Trophoblast cell (in vitro differentiated cells and primary cell): ENCODE measurements around the gene PHOX2A.

Experiments
- DNase-seq, 2 donors: peaks; one replicate each; pipeline ENCODE4 v3.0.0-alpha.2; 2016
- H2AFZ ChIP-seq: 2 replicates; pipeline ENCODE4 v1.6.1; 2013; ENCODE audit warnings: low read length, moderate library complexity, mild to moderate bottlenecking; ENCODE audit not compliant: insufficient read depth, poor library complexity
- H2AK5ac ChIP-seq: 2 replicates; pipeline ENCODE4 v1.6.1; 2013; ENCODE audit warnings: mild to moderate bottlenecking, low read length
- H2BK120ac ChIP-seq: 2 replicates; pipeline ENCODE4 v1.6.1; 2013; ENCODE audit warnings: low read length, mild to moderate bottlenecking, moderate library complexity; ENCODE audit not compliant: insufficient read depth, poor library complexity
- H2BK12ac ChIP-seq: 2 replicates; pipeline ENCODE4 v1.6.1; 2013; ENCODE audit warnings: mild to moderate bottlenecking, low read length, moderate library complexity
- H2BK5ac ChIP-seq: 2 replicates; pipeline ENCODE4 v1.6.1; 2013; ENCODE audit warnings: low read length, low read depth, moderate library complexity, mild to moderate bottlenecking; ENCODE audit not compliant: poor library complexity
- H3K14ac ChIP-seq: 2 replicates; pipeline ENCODE4 v1.6.1; 2013; ENCODE audit warnings: mild to moderate bottlenecking, low read length
- H3K18ac ChIP-seq: 2 replicates; pipeline ENCODE4 v1.6.1; 2013; ENCODE audit warnings: mild to moderate bottlenecking, low read length
- H3K23ac ChIP-seq: 2 replicates; pipeline ENCODE4 v1.6.1; 2013; ENCODE audit warnings: low read length
- H3K27ac ChIP-seq: 2 replicates; pipeline ENCODE4 v1.5.1; 2013; ENCODE audit warnings: low read depth, mild to moderate bottlenecking, inconsistent platforms, low read length, moderate library complexity
- H3K27me3 ChIP-seq: 2 replicates; pipeline ENCODE4 v1.6.1; 2013; ENCODE audit warnings: inconsistent platforms, mild to moderate bottlenecking, low read length, moderate library complexity; ENCODE audit not compliant: insufficient read depth
- H3K36me3 ChIP-seq, 2 experiments: 1 replicate in 1 of 2; 2 replicates in 1 of 2; pipeline ENCODE4 v1.6.1; 2013; ENCODE audit warnings: low read length in 2 of 2, mild to moderate bottlenecking in 2 of 2, moderate library complexity in 1 of 2; ENCODE audit not compliant: insufficient read depth in 2 of 2, control insufficient read depth in 1 of 2
- H3K4ac ChIP-seq: 2 replicates; pipeline ENCODE4 v1.6.1; 2013; ENCODE audit warnings: low read depth, mild to moderate bottlenecking, low read length, moderate library complexity
- H3K4me1 ChIP-seq, 2 experiments: 1 replicate in 1 of 2; 2 replicates in 1 of 2; pipeline ENCODE4 v1.6.1; 2013; ENCODE audit warnings: low read length in 2 of 2, mild to moderate bottlenecking in 2 of 2, moderate library complexity in 1 of 2; ENCODE audit not compliant: insufficient read depth in 2 of 2, control insufficient read depth in 1 of 2
- H3K4me2 ChIP-seq: 2 replicates; pipeline ENCODE4 v1.6.1; 2013; ENCODE audit warnings: inconsistent platforms, mild to moderate bottlenecking, low read length, moderate library complexity
- H3K4me3 ChIP-seq: 2 replicates; pipeline ENCODE4 v1.5.1; 2013; ENCODE audit warnings: mild to moderate bottlenecking, low read depth, low read length, inconsistent platforms
- H3K79me1 ChIP-seq: one replicate; pipeline ENCODE4 v1.6.1; 2013; ENCODE audit warnings: low read length
- H3K79me2 ChIP-seq: 2 replicates; pipeline ENCODE4 v1.6.1; 2013; ENCODE audit warnings: low read length, mild to moderate bottlenecking; ENCODE audit not compliant: control insufficient read depth, insufficient read depth, poor library complexity
- H3K9ac ChIP-seq: 2 replicates; pipeline ENCODE4 v1.6.1; 2013; ENCODE audit warnings: mild to moderate bottlenecking, low read length
- H3K9me3 ChIP-seq: 2 replicates; pipeline ENCODE4 v1.6.1; 2013; ENCODE audit warnings: low read depth, mild to moderate bottlenecking, control low read depth, inconsistent platforms, low read length; ENCODE audit not compliant: insufficient read depth
- H4K12ac ChIP-seq: 2 replicates; pipeline ENCODE4 v1.6.1; 2013; ENCODE audit warnings: low read depth, mild to moderate bottlenecking, low read length, moderate library complexity
- H4K8ac ChIP-seq: 2 replicates; pipeline ENCODE4 v1.6.1; 2013; ENCODE audit warnings: low read depth, mild to moderate bottlenecking, low read length, moderate library complexity
- H4K91ac ChIP-seq: one replicate; pipeline ENCODE4 v1.6.1; 2013; ENCODE audit warnings: low read depth, mild to moderate bottlenecking, low read length, moderate library complexity
- WGBS: extraction: QIAGEN DNeasy Blood & Tissue Kit; methylation state at CpG from one replicate; pipeline ENCODE4 v1.1.7; 2013; ENCODE audit warnings: missing lambda C conversion rate; ENCODE audit not compliant: insufficient read length, insufficient coverage; ENCODE audit errors: extremely low coverage; 5-methylcytosine and 5-hydroxymethylcytosine counted together

The PHOX2A gene

GRCh38 chr11:72259490-72259889 is 15.5 kb upstream of the PHOX2A start:
- no peaks in the 10 kb centered on the region for H3K9me3 ChIP-seq
- H3K27me3 ChIP-seq = no peaks in the 10 kb centered on the region
- no peaks in the 10 kb centered on the region for H3K79me2 ChIP-seq
- no CpG with 5 or more reads among the region's 2 CpGs for WGBS
- no peak overlapping the region for H3K18ac ChIP-seq
- H4K8ac ChIP-seq = no peak overlapping the region
- H3K9ac ChIP-seq = no peak overlapping the region
- H4K12ac ChIP-seq = no peak overlapping the region
- no peak overlapping the region for H3K4me2 ChIP-seq
- no peak overlapping the region for H4K91ac ChIP-seq
- H2AFZ ChIP-seq = no peak overlapping the region
- no peak overlapping the region for H3K4ac ChIP-seq
- H3K4me1 ChIP-seq = peaks cover 6% of the 10 kb centered on the region in 2 experiments
- no peak overlapping the region for H3K14ac ChIP-seq
- no peak overlapping the region for H2BK120ac ChIP-seq
- no peak overlapping the region for H3K27ac ChIP-seq
- no peaks in the 10 kb centered on the region for H3K79me1 ChIP-seq
- H3K36me3 ChIP-seq = no peaks in the 10 kb centered on the region
- no peak overlapping the region for H2AK5ac ChIP-seq
- H2BK5ac ChIP-seq = no peak overlapping the region
- no peak overlapping the region for H3K23ac ChIP-seq
- no peak for DNase-seq
- no peak overlapping the region for H3K4me3 ChIP-seq
- H2BK12ac ChIP-seq = no peak overlapping the region

DNA sequence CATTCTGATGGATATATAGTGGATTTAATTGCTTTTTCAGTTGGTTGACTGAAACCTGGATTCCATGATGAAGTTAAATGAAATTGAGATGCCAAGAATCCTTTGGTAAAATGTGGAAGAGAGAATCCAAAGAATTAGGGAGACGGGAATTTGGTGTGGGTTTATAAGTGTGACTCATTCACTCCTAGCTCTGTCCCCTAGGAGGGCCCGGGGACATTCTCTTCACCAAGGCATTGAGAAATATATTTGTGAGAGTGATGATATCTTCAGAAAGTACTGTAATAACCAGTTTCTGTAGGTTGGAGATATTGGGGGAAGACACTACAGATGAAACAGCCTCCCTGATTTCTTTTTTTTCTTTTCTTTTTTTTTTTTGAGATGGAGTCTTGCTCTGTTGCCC is 13.6 kb upstream of the PHOX2A start:
- no peaks in the 10 kb centered on the region for H3K9me3 ChIP-seq
- WGBS = no CpG with 5 or more reads among the region's 2 CpGs
- no peak overlapping the region for H4K91ac ChIP-seq
- H2AK5ac ChIP-seq = no peak overlapping the region
- H4K12ac ChIP-seq = no peak overlapping the region
- H3K18ac ChIP-seq = no peak overlapping the region
- no peak overlapping the region for H2BK5ac ChIP-seq
- H3K79me1 ChIP-seq = no peaks in the 10 kb centered on the region
- no peak overlapping the region for H2BK12ac ChIP-seq
- no peak overlapping the region for H3K4me2 ChIP-seq
- peak; percentile 34 to 48 for DNase-seq
- H3K4me3 ChIP-seq = no peak overlapping the region
- H3K27me3 ChIP-seq = no peaks in the 10 kb centered on the region
- no peak overlapping the region for H2BK120ac ChIP-seq
- peaks cover 6% of the 10 kb centered on the region in 2 experiments for H3K4me1 ChIP-seq
- H2AFZ ChIP-seq = no peak overlapping the region
- H3K79me2 ChIP-seq = no peaks in the 10 kb centered on the region
- no peak overlapping the region for H3K4ac ChIP-seq
- H3K23ac ChIP-seq = no peak overlapping the region
- H3K14ac ChIP-seq = no peak overlapping the region
- H3K36me3 ChIP-seq = no peaks in the 10 kb centered on the region
- H4K8ac ChIP-seq = no peak overlapping the region
- H3K9ac ChIP-seq = no peak overlapping the region
- H3K27ac ChIP-seq = no peak overlapping the region

DNA sequence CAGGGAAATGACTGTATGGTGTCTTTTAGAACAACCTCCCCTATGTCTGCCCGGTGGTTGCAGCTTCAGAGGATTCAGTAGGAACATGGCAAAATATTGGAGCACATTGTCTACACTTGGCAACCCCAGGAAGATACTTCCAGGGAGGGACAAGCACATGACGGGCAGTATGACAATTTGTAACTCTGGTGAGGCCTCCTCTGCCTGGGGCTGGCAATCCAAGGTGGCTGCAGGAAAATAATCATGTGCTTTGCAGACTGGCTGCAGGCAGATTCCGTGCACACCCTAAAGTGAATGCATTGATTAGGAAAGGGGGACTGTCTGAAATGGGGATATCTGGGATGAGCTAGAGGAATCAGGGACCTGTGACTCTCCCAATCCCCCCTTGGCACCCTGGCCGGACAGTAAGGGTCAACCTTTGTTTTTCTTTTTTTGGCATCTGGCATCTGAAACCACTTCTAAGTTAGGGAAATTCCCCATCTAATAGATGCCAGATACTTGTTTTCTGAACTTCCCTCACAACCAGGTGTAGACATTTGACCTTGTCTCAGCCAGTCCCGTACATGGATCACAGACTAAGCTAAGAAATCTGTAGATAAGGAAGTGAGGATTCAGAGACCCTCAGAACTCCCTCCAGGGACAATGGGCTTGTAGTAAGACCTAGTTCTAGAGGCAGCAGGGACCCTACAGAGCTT is 10.5 kb upstream of the PHOX2A start:
- Histone ChIP-seq H2BK12ac (no peak overlapping the region), H3K27me3 (no peaks in the 10 kb centered on the region), H3K4me1 (peaks cover 6% of the 10 kb centered on the region in 2 experiments), H4K12ac (no peak overlapping the region), H3K36me3 (no peaks in the 10 kb centered on the region), H3K27ac (no peak overlapping the region), H3K79me1 (no peaks in the 10 kb centered on the region), H3K79me2 (no peaks in the 10 kb centered on the region), H3K9ac (no peak overlapping the region), H4K8ac (no peak overlapping the region), H3K4me3 (no peak overlapping the region), H2AFZ (no peak overlapping the region), H3K14ac (no peak overlapping the region), H3K4ac (no peak overlapping the region), H3K9me3 (peaks cover 3% of the 10 kb centered on the region), H3K4me2 (no peak overlapping the region), H2BK5ac (no peak overlapping the region), H2BK120ac (no peak overlapping the region), H2AK5ac (no peak overlapping the region), H3K18ac (no peak overlapping the region), H4K91ac (no peak overlapping the region), H3K23ac (no peak overlapping the region)
- no peak for DNase-seq
- WGBS = no CpG with 5 or more reads among the region's 5 CpGs

GRCh38 chr11:72253392-72253791 is 9.4 kb upstream of the PHOX2A start:
- H3K9me3 ChIP-seq = peaks cover 3% of the 10 kb centered on the region
- H2AK5ac ChIP-seq = no peak overlapping the region
- no peak overlapping the region for H4K12ac ChIP-seq
- H3K4ac ChIP-seq = no peak overlapping the region
- no peak overlapping the region for H2AFZ ChIP-seq
- no peak overlapping the region for H3K27ac ChIP-seq
- H3K18ac ChIP-seq = no peak overlapping the region
- no peaks in the 10 kb centered on the region for H3K36me3 ChIP-seq
- no CpG with 5 or more reads among the region's 3 CpGs for WGBS
- no peaks in the 10 kb centered on the region for H3K79me2 ChIP-seq
- H3K4me1 ChIP-seq = peaks cover 6% of the 10 kb centered on the region in 2 experiments
- no peak overlapping the region for H2BK120ac ChIP-seq
- H3K23ac ChIP-seq = no peak overlapping the region
- H4K8ac ChIP-seq = no peak overlapping the region
- H3K4me2 ChIP-seq = no peak overlapping the region
- no peaks in the 10 kb centered on the region for H3K27me3 ChIP-seq
- H2BK5ac ChIP-seq = no peak overlapping the region
- DNase-seq = no peak
- no peak overlapping the region for H3K14ac ChIP-seq
- H3K9ac ChIP-seq = no peak overlapping the region
- H3K79me1 ChIP-seq = no peaks in the 10 kb centered on the region
- H2BK12ac ChIP-seq = no peak overlapping the region
- H4K91ac ChIP-seq = no peak overlapping the region
- no peak overlapping the region for H3K4me3 ChIP-seq
